Measurements from ENCODE around the gene COA3.

DNA sequence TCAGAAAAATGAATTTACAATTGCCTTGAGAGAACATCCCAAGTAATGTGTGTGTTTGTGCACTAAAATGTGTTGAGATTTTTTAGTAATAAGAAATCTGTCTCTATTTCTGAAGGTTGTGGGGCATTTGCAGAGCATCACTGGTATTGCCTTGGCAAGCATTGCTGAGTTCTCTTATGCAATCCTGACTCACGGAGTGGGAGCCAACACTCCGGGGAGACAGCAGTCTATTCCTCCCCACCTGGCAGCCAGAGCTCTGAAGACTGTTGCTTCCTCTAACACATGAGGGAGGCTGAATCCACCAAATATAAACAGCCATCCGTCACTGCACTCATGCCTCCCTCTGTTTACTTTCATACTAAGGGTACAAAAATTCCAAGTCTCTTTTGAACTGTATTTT lies 10.7 kb upstream of the COA3 start:
- TF ChIP-seq, protein P1, sequence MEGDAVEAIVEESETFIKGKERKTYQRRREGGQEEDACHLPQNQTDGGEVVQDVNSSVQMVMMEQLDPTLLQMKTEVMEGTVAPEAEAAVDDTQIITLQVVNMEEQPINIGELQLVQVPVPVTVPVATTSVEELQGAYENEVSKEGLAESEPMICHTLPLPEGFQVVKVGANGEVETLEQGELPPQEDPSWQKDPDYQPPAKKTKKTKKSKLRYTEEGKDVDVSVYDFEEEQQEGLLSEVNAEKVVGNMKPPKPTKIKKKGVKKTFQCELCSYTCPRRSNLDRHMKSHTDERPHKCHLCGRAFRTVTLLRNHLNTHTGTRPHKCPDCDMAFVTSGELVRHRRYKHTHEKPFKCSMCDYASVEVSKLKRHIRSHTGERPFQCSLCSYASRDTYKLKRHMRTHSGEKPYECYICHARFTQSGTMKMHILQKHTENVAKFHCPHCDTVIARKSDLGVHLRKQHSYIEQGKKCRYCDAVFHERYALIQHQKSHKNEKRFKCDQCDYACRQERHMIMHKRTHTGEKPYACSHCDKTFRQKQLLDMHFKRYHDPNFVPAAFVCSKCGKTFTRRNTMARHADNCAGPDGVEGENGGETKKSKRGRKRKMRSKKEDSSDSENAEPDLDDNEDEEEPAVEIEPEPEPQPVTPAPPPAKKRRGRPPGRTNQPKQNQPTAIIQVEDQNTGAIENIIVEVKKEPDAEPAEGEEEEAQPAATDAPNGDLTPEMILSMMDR (IDR thresholded peaks at IDR 0.05) = no peak
- TF ChIP-seq POLR2AphosphoS5 (IDR thresholded peaks at IDR 0.05; ENCODE audit: insufficient read depth in 1 of 2, low read depth in 1 of 2) = no peak
- TF ChIP-seq POLR2A (IDR thresholded peaks at IDR 0.05) = no peak

Data from vagina (tissue), 2 donors.